Esophagus muscularis mucosa (tissue), 4 donors: ENCODE data around the gene TDRD15. TPM values are rescaled to one million over a fixed set of nuclear protein-coding genes. Genes with fewer than 3 reads are reported as not detected.

Experiments used
- DNase-seq: peaks from one replicate; pipeline ENCODE4 v3.0.0-alpha.2; 2017; ENCODE audit errors: extremely low spot score
- H3K27ac ChIP-seq, 4 donors: fragments of 200-600 bp; sonication (generic); replicated peaks in 1 of 4; 1 replicate in 3 of 4; 2 replicates in 1 of 4; pipeline ENCODE4 v1.5.1; 2016 to 2019; ENCODE audit warnings: mild to moderate bottlenecking in 1 of 4
- H3K27me3 ChIP-seq, 4 donors: fragments of 200-600 bp; sonication (generic); one replicate each; pipeline versions ENCODE4 v1.5.1 to v1.6.0; 2016 to 2019
- H3K36me3 ChIP-seq, 4 donors: fragments of 200-600 bp; sonication (generic); one replicate each; pipeline ENCODE4 v1.5.1; 2016 to 2019
- H3K4me1 ChIP-seq, 4 donors: fragments of 200-600 bp; sonication (generic); one replicate each; pipeline ENCODE4 v1.5.1; 2016 to 2019
- H3K4me3 ChIP-seq, 4 donors: fragments of 200-600 bp; sonication (generic); 1 replicate in 2 of 4; 2 replicates in 2 of 4; pipeline ENCODE4 v1.5.1; 2016 to 2019; ENCODE audit warnings: mild to moderate bottlenecking in 4 of 4, moderate library complexity in 1 of 4
- H3K9me3 ChIP-seq, 4 donors: fragments of 200-600 bp; sonication (generic); 1 replicate in 3 of 4; 2 replicates in 1 of 4; pipeline ENCODE4 v1.5.1; 2016 to 2019
- CTCF ChIP-seq, 3 experiments: fragments of 200-600 bp in 2 of 3; fragments of 450-650 bp in 1 of 3; sonication (generic) in 2 of 3; IDR thresholded peaks; one replicate each; pipeline ENCODE4 v1.5.1; 2017 to 2019; ENCODE audit warnings: antibody characterized with exemption in 3 of 3, mild to moderate bottlenecking in 2 of 3, moderate library complexity in 1 of 3
- EP300 ChIP-seq: sonication (generic); formaldehyde crosslinking; IDR thresholded peaks from one replicate; pipeline ENCODE4 v1.6.1; 2017; ENCODE audit warnings: antibody characterized with exemption
- POLR2A ChIP-seq: fragments of 450-650 bp; IDR thresholded peaks from one replicate; pipeline ENCODE4 v1.6.1; 2017; ENCODE audit warnings: antibody characterized with exemption, moderate library complexity, mild to moderate bottlenecking, low read depth
- POLR2AphosphoS5 ChIP-seq, 2 donors: sonication (generic); formaldehyde crosslinking; IDR thresholded peaks; one replicate each; pipeline ENCODE4 v1.6.1; 2017; ENCODE audit warnings: antibody characterized with exemption in 2 of 2
- WGBS: methylation state at CpG from one replicate; pipeline ENCODE4 v1.1.5; 2018; 5-methylcytosine and 5-hydroxymethylcytosine counted together
- intact Hi-C: fragments of 100-400 bp; cut with DNase I; formaldehyde crosslinking; loops from one replicate; pipeline ENCODE4 v1.15.1; 2023
- total RNA-seq, 4 donors: library from RNA; depleted of rRNA; stranded (reverse); fragments of >200 nt; gene quantifications; one replicate each; pipeline versions ENCODE4 v1.1.0 to v1.2.1, GENCODE V29; 2016

TDRD15 gene
- total RNA-seq, 4 donors from 2014 or later: 0.63 TPM; not detected in 3

DNA sequence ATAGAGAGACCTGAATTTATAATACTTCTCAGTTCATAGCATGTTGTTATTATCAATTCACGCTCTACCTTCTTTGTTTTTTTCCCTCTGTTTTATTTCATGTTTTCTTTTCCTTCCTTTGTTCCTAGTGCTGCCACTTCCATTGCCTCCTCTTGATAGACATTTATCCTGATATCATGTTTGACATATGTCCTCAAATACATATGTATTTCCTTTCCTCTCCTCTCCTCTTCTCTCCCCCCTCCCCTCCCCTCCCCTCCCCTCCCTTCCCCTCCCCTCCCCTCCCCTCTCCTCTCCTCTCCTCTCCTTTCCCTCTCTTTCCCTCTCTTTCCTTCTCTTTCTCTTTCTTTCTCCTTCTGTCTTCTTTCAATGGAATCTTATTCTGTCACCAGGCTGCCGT, 67.8 kb downstream of the TDRD15 start:
- H3K4me1 ChIP-seq: no peaks in the 10 kb centered on the region
- H3K36me3 ChIP-seq: no peaks in the 10 kb centered on the region
- intact Hi-C loops: no loop called here
- no peak for TF ChIP-seq CTCF (IDR thresholded peaks at IDR 0.05)
- TF ChIP-seq EP300: no peak
- no peak for TF ChIP-seq POLR2AphosphoS5 (IDR thresholded peaks at IDR 0.05)
- no peak for TF ChIP-seq POLR2A
- no peak overlapping the region for H3K27ac ChIP-seq
- no peak for DNase-seq
- no peaks in the 10 kb centered on the region for H3K9me3 ChIP-seq
- H3K27me3 ChIP-seq: no peaks in the 10 kb centered on the region
- H3K4me3 ChIP-seq: no peak overlapping the region
- 98% methylated on average over 2 of the region's 2 CpGs for WGBS

Other genes with a start within 250 kb of the TDRD15 start
- gene APOB, start 79.9 kb upstream of the TDRD15 start, total RNA-seq: 1 to 10 TPM in 3 of 4 donors, under 1 TPM in 1; 0.83 to 4.4 (median 2.0) TPM